ENCODE data around the gene TTC27.
"Not testable (repeated sequence)": the region's sequence is repeated elsewhere in the genome, so short reads cannot be mapped to it uniquely, and the experiment has no call there.

TTC27 gene

DNA sequence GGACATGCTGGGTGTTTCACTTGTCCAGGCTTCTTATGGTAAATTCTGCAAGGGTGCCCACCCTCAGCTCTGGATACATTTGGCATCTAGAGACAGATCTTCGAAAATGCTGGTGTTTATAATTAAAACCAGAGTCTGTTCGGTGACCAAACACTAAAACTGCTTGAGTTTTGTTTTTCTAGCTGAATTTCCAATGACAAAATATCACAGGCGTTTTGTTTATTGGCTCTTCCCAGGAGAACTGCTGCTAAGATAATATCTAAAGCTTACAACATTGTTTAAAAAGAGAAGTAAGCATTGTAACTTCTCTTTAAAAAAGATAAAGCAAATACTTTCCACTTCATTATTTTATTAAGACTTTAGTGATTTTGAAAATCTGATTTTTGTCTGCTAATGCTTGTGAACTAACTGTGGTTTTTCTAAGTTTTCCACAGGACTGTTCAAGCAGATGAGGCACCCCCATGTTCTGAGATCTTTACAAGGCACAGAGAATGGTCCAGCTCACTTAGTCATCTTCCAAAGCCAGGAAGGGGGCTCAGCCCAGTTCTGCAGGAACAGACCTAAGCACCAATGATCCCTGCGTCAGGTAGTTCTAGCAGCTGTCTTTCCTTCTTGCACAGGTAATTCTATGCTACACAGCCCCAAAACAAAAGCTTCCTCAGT, 224.1 kb downstream of the TTC27 start:
- DNase-seq (ENCODE audit: low read depth): peak; percentile 21

GRCh38 chr2:32852856-32853255, 225.0 kb downstream of the TTC27 start:
- DNase-seq (ENCODE audit: low read depth): no peak

- no peak for DNase-seq (ENCODE audit: low read depth)
Measured at GRCh38 chr2:32856891-32857290, 229.0 kb downstream of the TTC27 start.

DNA sequence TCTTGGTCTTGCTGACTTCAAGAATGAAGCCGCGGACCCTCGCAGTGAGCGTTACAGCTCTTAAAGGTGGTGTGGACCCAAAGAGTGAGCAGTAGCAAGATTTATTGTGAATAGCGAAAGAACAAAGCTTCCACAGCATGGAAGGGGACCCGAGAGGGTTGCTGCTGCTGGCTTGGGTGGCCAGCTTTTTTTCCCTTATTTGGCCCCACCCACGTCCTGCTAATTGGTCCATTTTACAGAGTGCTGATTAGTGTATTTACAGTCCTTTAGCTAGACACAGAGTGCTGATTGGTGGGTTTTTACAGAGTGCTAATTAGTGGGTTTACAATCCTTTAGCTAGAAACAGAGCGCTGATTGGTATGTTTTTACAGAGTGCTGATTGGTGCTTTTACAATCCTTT, 230.9 kb downstream of the TTC27 start:
- DNase-seq (ENCODE audit: low read depth): no peak

GRCh38 chr2:32860385-32860784, 232.5 kb downstream of the TTC27 start:
- no peak for DNase-seq (ENCODE audit: low read depth)

DNA sequence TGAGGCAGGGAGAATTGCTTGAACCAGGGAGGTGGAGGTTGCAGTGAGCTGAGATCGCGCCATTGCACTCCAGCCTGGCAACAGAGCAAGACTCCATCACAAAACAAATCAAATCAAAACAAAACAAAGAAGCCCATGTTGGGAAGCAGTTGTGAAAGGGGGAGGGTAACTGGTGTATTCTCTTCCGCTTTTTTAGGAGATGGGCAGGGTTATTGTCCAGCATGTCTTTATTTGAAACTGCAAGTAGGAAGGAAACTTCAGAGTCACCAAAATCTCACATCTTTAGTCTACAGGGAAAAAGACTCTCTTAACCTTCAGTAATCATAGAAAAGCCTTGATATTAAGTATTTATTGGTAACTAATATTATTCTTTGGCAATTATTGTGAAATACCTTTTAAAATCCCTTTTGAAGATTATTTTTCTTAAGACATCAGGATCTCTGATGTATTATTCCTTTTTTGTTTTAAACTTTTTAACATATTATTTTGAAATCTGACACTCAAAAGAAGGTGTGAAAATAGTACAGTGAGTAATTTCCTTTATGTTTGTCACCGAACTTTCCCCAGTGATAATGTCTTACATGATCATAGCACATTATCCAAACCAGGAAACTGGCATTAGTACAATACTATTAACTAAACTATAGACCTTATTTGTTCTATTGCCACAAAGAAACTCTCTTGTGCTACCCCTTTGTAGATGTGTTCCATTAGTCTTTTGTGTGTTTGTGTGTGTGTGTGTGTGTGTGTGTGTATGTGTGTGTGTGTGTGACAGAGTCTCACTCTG, 234.6 kb downstream of the TTC27 start:
- DNase-seq (ENCODE audit: low read depth): no peak

DNA sequence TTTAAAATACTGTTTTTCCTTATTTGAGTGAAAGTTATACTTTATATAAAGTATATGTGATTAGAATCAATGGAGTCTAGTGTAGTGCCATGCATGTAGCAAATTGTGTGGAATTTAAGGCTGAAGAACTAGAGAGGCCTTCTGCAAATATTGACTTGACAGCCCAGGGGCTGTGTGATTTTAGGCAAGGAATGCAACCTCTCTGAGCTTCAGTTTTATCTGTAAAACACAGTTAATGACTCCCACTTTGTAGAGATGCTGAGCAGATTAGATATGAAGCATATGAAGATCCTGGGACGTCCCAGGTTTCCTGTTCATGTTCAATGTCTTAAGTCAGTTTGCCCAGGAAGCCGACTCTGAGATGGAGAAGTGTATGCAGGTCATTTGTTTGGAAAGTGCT, 235.5 kb downstream of the TTC27 start:
- DNase-seq (ENCODE audit: low read depth): no peak

GRCh38 chr2:32863803-32864202, 236.0 kb downstream of the TTC27 start:
- no peak for DNase-seq (ENCODE audit: low read depth)

DNA sequence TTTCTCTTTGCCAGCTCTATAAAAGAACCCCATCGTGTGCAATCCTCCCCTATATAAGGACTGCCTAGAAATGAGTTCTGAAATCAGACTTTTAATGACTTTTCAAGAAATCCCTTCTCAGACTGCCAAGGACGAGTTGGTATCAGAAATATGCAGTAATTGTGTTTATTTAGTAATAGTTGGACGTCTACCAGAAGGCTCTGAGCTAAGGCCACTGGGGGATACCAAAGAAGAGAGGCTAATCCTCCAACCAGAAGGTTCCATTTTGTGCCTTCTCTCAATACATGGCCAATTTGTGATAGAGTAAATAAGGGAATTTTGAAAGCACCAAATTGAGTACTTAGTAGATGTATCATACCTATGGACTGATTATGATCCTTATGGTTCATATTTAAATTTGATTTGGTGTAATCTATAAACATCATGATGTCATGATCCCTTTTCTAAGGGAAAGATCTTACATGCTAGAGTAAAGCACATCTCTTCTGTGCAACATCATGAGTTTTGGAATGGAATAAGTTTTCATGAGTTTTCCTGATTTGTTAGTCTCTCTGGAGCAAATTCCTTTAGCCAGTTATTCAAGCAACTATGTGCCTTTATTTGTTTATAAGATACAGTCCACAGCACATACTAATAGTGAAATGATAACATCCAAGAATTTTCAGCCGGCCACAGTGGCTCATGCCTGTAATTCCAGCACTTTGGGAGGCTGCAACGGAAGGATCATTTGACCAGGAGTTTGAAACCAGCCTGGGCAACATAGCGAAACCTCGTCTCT, 236.7 kb downstream of the TTC27 start:
- DNase-seq (ENCODE audit: low read depth): peak; percentile 84

- DNase-seq (ENCODE audit: low read depth): peak; percentile 76
Measured at GRCh38 chr2:32865399-32866068, 237.7 kb downstream of the TTC27 start.

GRCh38 chr2:32866462-32866861, 238.6 kb downstream of the TTC27 start:
- not testable (repeated sequence) for DNase-seq (ENCODE audit: low read depth)
